GM13977 (cell line): Measurements from ENCODE around the gene MRPL18.
"Not testable (repeated sequence)": the region's sequence is repeated elsewhere in the genome, so short reads cannot be mapped to it uniquely, and the experiment has no call there.

Experiments used
- DNase-seq: peaks from one replicate; pipeline ENCODE4 v3.0.0; 2012; ENCODE audit warnings: low spot score
- CTCF ChIP-seq: IDR thresholded peaks from 2 replicates; pipeline ENCODE4 v1.5.1; 2012; ENCODE audit warnings: mild to moderate bottlenecking, control low read depth; ENCODE audit not compliant: insufficient read depth; ENCODE audit errors: extremely low read depth, missing control alignments
- in situ Hi-C: fragments of 300-500 bp; cut with MboI; formaldehyde crosslinking; loops from one replicate; pipeline ENCODE4 v1.12.0; 2022; ENCODE audit warnings: low sequenced_read_pairs, low pct_unique_long_range_greater_than_20kb, mixed read lengths, inconsistent platforms; ENCODE audit not compliant: unreplicated experiment

Gene MRPL18

GRCh38 chr6:159790149-159790955, at the start of gene MRPL18:
Gene MRPL18, plus strand, starts transcription at chr6:159790467. Its CDS starts 121 bp downstream, at chr6:159790588.
- DNase-seq, result peak; percentile 95
- in situ Hi-C loops, result no loop called here

GRCh38 chr6:159742165-159742564, 48.1 kb upstream of the MRPL18 start:
- in situ Hi-C loops, result no loop called here
- no peak for DNase-seq
- no peak for TF ChIP-seq CTCF

More at GRCh38 chr6:159790149-159790955, at the start of gene MRPL18:
- no peak for TF ChIP-seq CTCF

GRCh38 chr6:159745081-159745480, 45.2 kb upstream of the MRPL18 start:
- TF ChIP-seq CTCF, result no peak
- in situ Hi-C loops, result no loop called here

GRCh38 chr6:159746759-159747158, 43.5 kb upstream of the MRPL18 start:
- TF ChIP-seq CTCF, result no peak
- in situ Hi-C loops, result no loop called here
- DNase-seq, result no peak

More at GRCh38 chr6:159745081-159745480, 45.2 kb upstream of the MRPL18 start:
- DNase-seq, result no peak

GRCh38 chr6:159748127-159748526, 42.1 kb upstream of the MRPL18 start:
- DNase-seq, in situ Hi-C loops: not testable (repeated sequence)

- in situ Hi-C loops, result no loop called here
- no peak for DNase-seq
- no peak for TF ChIP-seq CTCF
These were observed 38.8 kb upstream of the MRPL18 start for GRCh38 chr6:159751448-159751847.

GRCh38 chr6:159753081-159753872, 37.0 kb upstream of the MRPL18 start:
- in situ Hi-C loops, result no loop called here
- TF ChIP-seq CTCF, result no peak
- DNase-seq, result no peak
